Prostate gland (tissue), 2 donors: ENCODE results near the gene SRSF7. TPM values are rescaled to one million over a fixed set of nuclear protein-coding genes. Genes with fewer than 3 reads are reported as not detected.
"Not testable (repeated sequence)": the region's sequence is repeated elsewhere in the genome, so short reads cannot be mapped to it uniquely, and the experiment has no call there.

Experiments
- DNase-seq: peaks from one replicate; pipeline ENCODE4 v3.0.0-alpha.2; 2019; ENCODE audit warnings: low spot score
- H3K27ac ChIP-seq, 2 donors: fragments of 200-600 bp; sonication (generic); 2 replicates each; pipeline ENCODE4 v1.5.1; 2017 to 2019
- H3K27me3 ChIP-seq: fragments of 200-600 bp; sonication (generic); replicated peaks from 2 replicates; pipeline ENCODE4 v1.5.1; 2019; ENCODE audit not compliant: insufficient read depth
- H3K36me3 ChIP-seq, 2 donors: fragments of 200-600 bp; sonication (generic); 1 replicate in 1 of 2; 2 replicates in 1 of 2; pipeline versions ENCODE4 v1.5.1 to v1.8.1; 2017 to 2019
- H3K4me1 ChIP-seq: fragments of 200-600 bp; sonication (generic); replicated peaks from 2 replicates; pipeline ENCODE4 v1.5.1; 2019
- H3K4me3 ChIP-seq, 2 donors: fragments of 200-600 bp; sonication (generic); 2 replicates each; pipeline ENCODE4 v1.5.1; 2017 to 2019
- H3K9me3 ChIP-seq: fragments of 200-600 bp; sonication (generic); 2 replicates; pipeline ENCODE4 v1.5.1; 2017
- POLR2A ChIP-seq: fragments of 450-650 bp; IDR thresholded peaks from one replicate; pipeline ENCODE4 v1.6.1; 2016; ENCODE audit warnings: antibody characterized with exemption, mild to moderate bottlenecking
- POLR2AphosphoS5 ChIP-seq: sonication (generic); formaldehyde crosslinking; IDR thresholded peaks from one replicate; pipeline ENCODE4 v1.6.1; 2017; ENCODE audit warnings: antibody characterized with exemption
- WGBS: methylation state at CpG from one replicate; pipeline ENCODE4 v1.1.5; 2018; 5-methylcytosine and 5-hydroxymethylcytosine counted together
- intact Hi-C: fragments of 100-400 bp; cut with DNase I; formaldehyde crosslinking; loops from one replicate; pipeline ENCODE4 v1.14.2; 2022
- total RNA-seq, 2 donors: library from RNA; depleted of rRNA; stranded (reverse); fragments of >200 nt; gene quantifications; one replicate each; pipeline ENCODE4 v1.1.0, GENCODE V29; 2016
- TF ChIP-seq, protein P1 (sequence below), 4 experiments: fragments of 200-600 bp in 2 of 4; fragments of 450-650 bp in 2 of 4; sonication (generic) in 2 of 4; IDR thresholded peaks; 1 replicate in 3 of 4; 2 replicates in 1 of 4; pipeline ENCODE4 v1.5.1; 2016 to 2019; ENCODE audit warnings: antibody characterized with exemption in 4 of 4, mild to moderate bottlenecking in 2 of 4, moderate library complexity in 2 of 4

SRSF7 gene
- total RNA-seq, 2 donors from 2014 or later = 73.2 to 84.4 TPM

- 88% methylated on average over 2 of the region's 2 CpGs for WGBS
- intact Hi-C loops = no loop called here
- Histone ChIP-seq H3K27me3 (no peaks in the 10 kb centered on the region), H3K36me3 (no peaks in the 10 kb centered on the region), H3K9me3 (no peaks in the 10 kb centered on the region), H3K27ac (no peak overlapping the region), H3K4me1 (no peaks in the 10 kb centered on the region), H3K4me3 (no peak overlapping the region)
- TF ChIP-seq, protein P1, sequence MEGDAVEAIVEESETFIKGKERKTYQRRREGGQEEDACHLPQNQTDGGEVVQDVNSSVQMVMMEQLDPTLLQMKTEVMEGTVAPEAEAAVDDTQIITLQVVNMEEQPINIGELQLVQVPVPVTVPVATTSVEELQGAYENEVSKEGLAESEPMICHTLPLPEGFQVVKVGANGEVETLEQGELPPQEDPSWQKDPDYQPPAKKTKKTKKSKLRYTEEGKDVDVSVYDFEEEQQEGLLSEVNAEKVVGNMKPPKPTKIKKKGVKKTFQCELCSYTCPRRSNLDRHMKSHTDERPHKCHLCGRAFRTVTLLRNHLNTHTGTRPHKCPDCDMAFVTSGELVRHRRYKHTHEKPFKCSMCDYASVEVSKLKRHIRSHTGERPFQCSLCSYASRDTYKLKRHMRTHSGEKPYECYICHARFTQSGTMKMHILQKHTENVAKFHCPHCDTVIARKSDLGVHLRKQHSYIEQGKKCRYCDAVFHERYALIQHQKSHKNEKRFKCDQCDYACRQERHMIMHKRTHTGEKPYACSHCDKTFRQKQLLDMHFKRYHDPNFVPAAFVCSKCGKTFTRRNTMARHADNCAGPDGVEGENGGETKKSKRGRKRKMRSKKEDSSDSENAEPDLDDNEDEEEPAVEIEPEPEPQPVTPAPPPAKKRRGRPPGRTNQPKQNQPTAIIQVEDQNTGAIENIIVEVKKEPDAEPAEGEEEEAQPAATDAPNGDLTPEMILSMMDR (IDR thresholded peaks at IDR 0.05) = no peak
- no peak for DNase-seq
Observed at GRCh38 chr2:38763228-38763627, 12.1 kb upstream of the SRSF7 start.

DNA sequence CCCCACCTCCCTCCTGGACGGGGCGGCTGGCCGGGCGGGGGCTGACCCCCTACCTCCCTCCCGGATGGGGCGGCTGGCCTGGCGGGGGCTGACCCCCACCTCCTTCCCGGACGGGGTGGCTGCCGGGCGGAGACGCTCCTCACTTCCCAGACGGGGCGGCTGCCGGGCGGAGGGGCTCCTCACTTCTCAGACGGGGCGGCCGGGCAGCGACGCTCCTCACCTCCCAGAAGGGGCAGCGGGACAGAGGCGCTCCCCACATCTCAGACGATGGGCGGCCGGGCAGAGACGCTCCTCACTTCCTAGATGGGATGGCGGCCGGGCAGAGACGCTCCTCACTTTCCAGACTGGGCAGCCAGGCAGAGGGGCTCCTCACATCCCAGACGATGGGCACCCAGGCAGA, 4.7 kb upstream of the SRSF7 start:
- DNase-seq, H3K9me3 ChIP-seq, H3K27me3 ChIP-seq, H3K36me3 ChIP-seq, H3K4me3 ChIP-seq, intact Hi-C loops, H3K27ac ChIP-seq, H3K4me1 ChIP-seq: not testable (repeated sequence)
- 96% methylated on average over 22 of the region's 31 CpGs for WGBS

DNA sequence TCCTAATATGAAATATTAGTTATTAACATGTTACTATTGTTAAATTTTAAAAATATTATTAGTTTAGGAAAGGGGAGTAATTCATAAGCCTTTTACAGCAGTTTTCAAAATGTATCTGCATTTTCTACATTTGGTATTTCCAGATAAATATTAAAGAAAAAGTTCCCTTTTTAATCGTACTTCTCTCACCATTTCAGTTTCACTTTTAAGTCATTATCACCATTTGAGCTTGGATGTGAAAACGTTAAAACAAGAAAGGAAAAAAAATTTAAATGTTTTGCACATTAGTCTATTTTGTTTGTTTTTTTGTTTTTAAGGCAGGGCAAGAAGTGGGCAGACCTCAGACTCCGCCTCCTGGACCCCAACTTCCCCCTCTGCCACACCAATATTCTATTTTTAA, 3.3 kb upstream of the SRSF7 start:
- intact Hi-C loops = no loop called here
- TF ChIP-seq, protein P1 (IDR thresholded peaks at IDR 0.05) = no peak
- TF ChIP-seq POLR2AphosphoS5 = no peak
- TF ChIP-seq POLR2A = no peak
- Histone ChIP-seq H3K9me3 (no peaks in the 10 kb centered on the region), H3K27ac (no peak overlapping the region), H3K4me3 (no peak overlapping the region), H3K4me1 (no peaks in the 10 kb centered on the region), H3K36me3 (no peaks in the 10 kb centered on the region), H3K27me3 (no peaks in the 10 kb centered on the region)
- DNase-seq = no peak
- WGBS = 55% methylated on average over 3 of the region's 3 CpGs

DNA sequence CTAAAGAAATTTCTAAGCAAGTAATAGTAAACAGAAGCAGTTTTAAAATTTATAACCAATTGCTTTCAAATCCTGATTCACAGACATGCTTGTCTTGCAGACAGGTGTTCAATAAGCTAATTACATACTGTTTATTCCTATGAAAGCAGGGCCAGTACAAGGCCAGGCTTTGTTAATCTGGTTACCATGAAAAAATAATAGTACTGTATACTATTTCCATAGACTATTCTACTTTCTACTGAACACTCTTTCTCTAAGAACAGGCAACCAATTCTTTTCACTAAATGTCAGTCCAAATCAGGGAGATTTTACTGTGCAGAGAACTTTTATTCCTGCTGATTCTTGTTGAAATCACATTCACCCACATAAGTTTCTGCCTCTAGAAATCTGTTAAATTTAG, 2.9 kb upstream of the SRSF7 start:
- Histone ChIP-seq H3K27ac (no peak overlapping the region), H3K27me3 (no peaks in the 10 kb centered on the region), H3K4me3 (no peak overlapping the region), H3K4me1 (no peaks in the 10 kb centered on the region), H3K9me3 (no peaks in the 10 kb centered on the region), H3K36me3 (no peaks in the 10 kb centered on the region)
- DNase-seq = no peak
- intact Hi-C loops = no loop called here
- TF ChIP-seq POLR2A (no peak), POLR2AphosphoS5 (no peak)
- TF ChIP-seq, protein P1 (IDR thresholded peaks at IDR 0.05) = no peak

- TF ChIP-seq POLR2A (no peak), POLR2AphosphoS5 (no peak)
- TF ChIP-seq, protein P1 (IDR thresholded peaks at IDR 0.05) = no peak
Observed at GRCh38 chr2:38751596-38752410, 642 bp upstream of the SRSF7 start.

More at GRCh38 chr2:38751596-38752410, 642 bp upstream of the SRSF7 start:
- 23% methylated on average over 18 of the region's 18 CpGs for WGBS
- no peaks in the 10 kb centered on the region for H3K36me3 ChIP-seq
- DNase-seq = no peak
- intact Hi-C loops = no loop called here
- no peaks in the 10 kb centered on the region for H3K27me3 ChIP-seq
- peak overlapping the region; percentile 83 to 84 for H3K4me3 ChIP-seq
- no peaks in the 10 kb centered on the region for H3K9me3 ChIP-seq
- H3K27ac ChIP-seq = peak overlapping the region; percentile 98 to 99
- peaks cover 2% of the 10 kb centered on the region for H3K4me1 ChIP-seq
